Cardiac fibroblast (primary cell): ENCODE measurements around the gene PICALM.

ENCODE experiments used
- DNase-seq, 2 donors: peaks; one replicate each; pipeline versions ENCODE4 v3.0.0 to v3.0.0-alpha.2; 2010; ENCODE audit warnings: low read depth in 2 of 2
- H3K4me3 ChIP-seq, 2 donors: replicated peaks in 1 of 2; 1 replicate in 1 of 2; 2 replicates in 1 of 2; pipeline ENCODE4 v1.5.1; 2011; ENCODE audit warnings: low read depth in 2 of 2, low read length in 2 of 2, mild to moderate bottlenecking in 2 of 2, moderate library complexity in 1 of 2
- TF ChIP-seq, protein P1 (sequence below): IDR thresholded peaks from one replicate; pipeline ENCODE4 v1.5.1; 2011; ENCODE audit warnings: low read depth, mild to moderate bottlenecking, low read length, inconsistent platforms

The PICALM gene

DNA sequence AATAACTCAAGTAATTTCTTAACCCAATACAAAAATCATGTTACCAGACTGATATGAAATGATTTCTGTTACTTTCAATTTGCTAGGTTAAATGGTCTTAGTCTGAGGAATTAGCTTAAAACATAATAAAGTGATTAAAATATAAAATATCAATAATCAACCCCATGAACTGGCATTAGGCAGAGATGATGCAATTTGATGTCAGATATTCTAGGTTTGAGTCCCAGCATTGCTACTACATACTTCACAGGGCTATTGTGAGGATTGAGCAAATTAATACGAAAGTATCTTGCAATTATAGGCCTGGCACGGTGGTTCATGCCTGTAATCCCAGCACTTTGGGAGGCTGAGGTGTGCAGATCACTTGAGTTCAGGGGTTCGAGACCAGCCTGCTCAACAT is 66.5 kb downstream of the PICALM start:
- TF ChIP-seq, protein P1, sequence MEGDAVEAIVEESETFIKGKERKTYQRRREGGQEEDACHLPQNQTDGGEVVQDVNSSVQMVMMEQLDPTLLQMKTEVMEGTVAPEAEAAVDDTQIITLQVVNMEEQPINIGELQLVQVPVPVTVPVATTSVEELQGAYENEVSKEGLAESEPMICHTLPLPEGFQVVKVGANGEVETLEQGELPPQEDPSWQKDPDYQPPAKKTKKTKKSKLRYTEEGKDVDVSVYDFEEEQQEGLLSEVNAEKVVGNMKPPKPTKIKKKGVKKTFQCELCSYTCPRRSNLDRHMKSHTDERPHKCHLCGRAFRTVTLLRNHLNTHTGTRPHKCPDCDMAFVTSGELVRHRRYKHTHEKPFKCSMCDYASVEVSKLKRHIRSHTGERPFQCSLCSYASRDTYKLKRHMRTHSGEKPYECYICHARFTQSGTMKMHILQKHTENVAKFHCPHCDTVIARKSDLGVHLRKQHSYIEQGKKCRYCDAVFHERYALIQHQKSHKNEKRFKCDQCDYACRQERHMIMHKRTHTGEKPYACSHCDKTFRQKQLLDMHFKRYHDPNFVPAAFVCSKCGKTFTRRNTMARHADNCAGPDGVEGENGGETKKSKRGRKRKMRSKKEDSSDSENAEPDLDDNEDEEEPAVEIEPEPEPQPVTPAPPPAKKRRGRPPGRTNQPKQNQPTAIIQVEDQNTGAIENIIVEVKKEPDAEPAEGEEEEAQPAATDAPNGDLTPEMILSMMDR = no peak
- H3K4me3 ChIP-seq = no peak overlapping the region
- no peak for DNase-seq

- TF ChIP-seq, protein P1 = no peak
- no peak overlapping the region for H3K4me3 ChIP-seq
- DNase-seq = no peak
These were observed 77.4 kb downstream of the PICALM start for GRCh38 chr11:85991508-85991907.

GRCh38 chr11:85989746-85990145 is 79.1 kb downstream of the PICALM start:
- H3K4me3 ChIP-seq = no peak overlapping the region
- no peak for DNase-seq
- TF ChIP-seq, protein P1 = no peak

DNA sequence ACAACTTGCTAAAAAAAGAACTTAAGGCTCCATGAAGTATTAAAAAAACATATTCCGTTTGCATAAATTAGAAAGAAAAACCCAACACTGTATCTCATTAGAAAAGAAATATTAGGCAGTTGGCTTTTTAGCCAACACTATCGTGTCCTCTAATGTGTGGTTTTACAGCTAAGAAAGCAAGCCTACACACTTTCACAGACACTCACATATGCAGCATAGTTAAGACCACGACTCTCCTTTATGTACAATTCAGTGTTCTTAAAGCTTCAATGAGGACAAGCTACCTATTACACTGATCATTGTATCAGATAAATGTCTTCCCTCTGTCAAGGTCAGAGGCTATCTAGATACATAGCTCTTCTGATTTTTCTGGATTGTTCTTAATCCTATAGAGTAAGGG is 80.1 kb downstream of the PICALM start:
- DNase-seq = no peak
- H3K4me3 ChIP-seq = no peak overlapping the region
- TF ChIP-seq, protein P1 = no peak

GRCh38 chr11:85977751-85978160 is 91.1 kb downstream of the PICALM start:
- no peak overlapping the region for H3K4me3 ChIP-seq
- DNase-seq = peak in 1 of 2 donors; percentile 24
- TF ChIP-seq, protein P1 = no peak

- TF ChIP-seq, protein P1 = no peak
- no peak for DNase-seq
- H3K4me3 ChIP-seq = no peak overlapping the region
These were observed 92.4 kb downstream of the PICALM start for GRCh38 chr11:85976525-85976924.

DNA sequence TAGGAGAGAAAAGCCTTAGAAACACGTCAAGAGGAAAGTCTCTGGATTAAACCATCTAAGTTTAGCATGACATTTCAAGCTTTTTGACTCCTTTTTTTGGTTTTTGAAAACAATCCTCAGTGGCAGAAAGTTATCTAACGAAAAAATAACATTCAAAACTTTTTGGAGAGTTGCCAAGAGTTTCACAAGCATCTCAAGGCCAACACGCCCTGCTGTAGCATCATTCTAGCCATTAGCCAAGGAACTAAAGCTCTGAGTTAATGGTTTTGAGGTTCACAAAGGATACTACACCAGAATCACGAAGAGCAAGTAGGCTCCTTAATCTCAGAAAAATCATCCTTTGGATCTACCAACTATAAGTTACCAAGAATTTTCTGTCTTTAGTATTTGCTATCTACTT is 94.8 kb downstream of the PICALM start:
- peak; percentile 79 to 80 for DNase-seq

More for the DNA sequence above, 94.8 kb downstream of the PICALM start:
- no peak overlapping the region for H3K4me3 ChIP-seq
- TF ChIP-seq, protein P1 = no peak
